LoVo (cell line): ENCODE measurements around the gene BCAR3.
"Not testable (repeated sequence)": the region's sequence is repeated elsewhere in the genome, so short reads cannot be mapped to it uniquely, and the experiment has no call there.

ENCODE experiments used
- DNase-seq: peaks from one replicate; pipeline ENCODE4 v3.0.0-alpha.2; 2016; ENCODE audit warnings: low spot score

BCAR3 gene

DNA sequence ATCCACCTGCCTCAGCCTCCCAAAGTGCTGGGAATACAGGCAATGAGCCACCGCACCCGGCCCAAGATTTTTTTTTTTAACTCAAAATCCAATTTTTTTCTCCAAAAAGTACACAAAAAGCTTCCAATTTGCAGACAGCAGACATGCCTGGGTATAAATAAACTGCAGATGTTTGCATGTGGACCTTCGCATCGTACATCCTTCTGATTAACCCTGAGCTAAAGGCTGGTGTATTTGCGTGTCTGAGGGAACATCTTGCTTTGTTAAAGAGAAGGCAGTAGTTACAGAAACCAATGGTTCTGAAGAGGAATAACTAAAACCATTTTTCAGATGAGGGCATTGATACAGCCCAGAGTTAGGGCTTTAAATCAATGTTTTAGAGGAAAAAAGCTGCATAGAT lies 12.7 kb downstream of the BCAR3 start:
- no peak for DNase-seq

DNA sequence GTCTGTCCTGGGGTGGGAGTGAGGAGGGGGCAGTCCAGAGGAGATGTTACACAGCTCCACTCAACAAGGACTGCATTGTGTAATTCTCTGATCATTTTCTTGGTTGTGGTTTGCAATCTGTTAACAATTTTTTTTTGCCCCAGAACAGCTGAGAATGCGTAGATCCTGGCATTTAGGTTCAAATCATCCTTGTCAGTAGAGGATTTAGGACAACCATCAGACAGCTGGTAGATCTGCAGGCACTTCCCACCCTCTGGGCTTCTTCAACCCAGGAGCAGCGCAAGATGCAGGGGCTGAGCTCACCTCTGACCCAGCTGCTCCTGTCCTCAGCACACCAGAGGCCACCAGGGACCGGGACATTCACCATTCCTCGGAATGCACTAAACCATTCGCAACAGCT lies 13.5 kb downstream of the BCAR3 start:
- DNase-seq = no peak

GRCh38 chr1:93667642-93668041 lies 14.0 kb downstream of the BCAR3 start:
- no peak for DNase-seq

- DNase-seq = no peak
Measured at GRCh38 chr1:93666613-93667384, 14.8 kb downstream of the BCAR3 start.

DNA sequence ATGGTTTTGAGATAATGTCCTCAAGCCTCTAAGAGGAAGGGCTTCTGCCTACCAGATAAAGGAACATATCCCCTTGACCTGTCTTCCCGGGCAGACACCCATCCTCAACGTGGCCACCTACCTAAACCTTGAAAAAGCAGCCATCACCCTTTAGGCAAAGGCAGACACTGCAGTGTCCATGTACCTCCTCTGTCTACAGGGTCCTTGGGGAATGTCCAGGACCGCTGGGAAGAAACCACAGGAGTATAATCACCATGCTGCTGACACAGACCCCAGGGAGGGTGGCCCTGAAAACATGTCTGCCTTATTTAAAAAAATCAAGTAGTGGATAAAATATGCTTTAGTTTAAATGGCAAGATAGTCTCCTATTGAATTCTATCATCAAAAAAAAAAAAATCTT lies 16.6 kb downstream of the BCAR3 start:
- no peak for DNase-seq

GRCh38 chr1:93663208-93663614 lies 18.4 kb downstream of the BCAR3 start:
- no peak for DNase-seq

GRCh38 chr1:93662481-93663207 lies 19.0 kb downstream of the BCAR3 start:
- no peak for DNase-seq

- no peak for DNase-seq
Measured at GRCh38 chr1:93661829-93662474, 19.7 kb downstream of the BCAR3 start.

- not testable (repeated sequence) for DNase-seq
Measured at GRCh38 chr1:93661341-93661740, 20.3 kb downstream of the BCAR3 start.

DNA sequence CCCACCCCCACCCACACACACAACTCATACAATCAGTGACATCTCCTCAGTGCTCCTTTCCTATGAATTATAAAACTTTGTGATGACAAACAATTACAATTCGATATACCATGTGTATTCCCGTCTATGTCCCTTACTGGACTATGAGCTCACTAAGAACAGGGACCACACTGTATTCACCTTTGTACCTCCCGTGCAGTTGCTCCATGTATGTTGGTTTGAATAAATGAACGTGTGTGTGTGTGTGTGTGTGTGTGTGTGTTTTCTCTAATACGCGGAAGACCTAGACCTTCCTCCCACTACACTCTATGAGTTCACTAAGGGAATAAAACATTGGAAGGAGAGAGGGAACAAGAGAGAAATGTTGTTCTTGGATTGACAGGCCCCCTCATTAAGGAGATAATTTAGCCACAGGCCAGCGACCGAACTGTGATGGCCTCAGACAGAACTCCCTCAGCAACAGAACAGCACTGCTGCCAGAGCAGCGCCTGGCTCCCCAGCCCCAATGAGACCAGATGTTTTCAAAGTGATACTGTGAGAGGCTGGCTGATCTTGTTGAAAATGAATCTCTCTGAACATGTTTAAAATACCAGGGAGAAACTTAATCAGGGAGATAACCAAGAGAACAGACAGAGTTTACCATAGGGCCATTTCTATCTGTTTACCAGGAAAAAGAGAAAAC lies 21.7 kb downstream of the BCAR3 start:
- no peak for DNase-seq

- no peak for DNase-seq
Measured at GRCh38 chr1:93658188-93658587, 23.4 kb downstream of the BCAR3 start.

GRCh38 chr1:93656491-93656890 lies 25.1 kb downstream of the BCAR3 start:
- no peak for DNase-seq

GRCh38 chr1:93653656-93654055 lies 28.0 kb downstream of the BCAR3 start:
- DNase-seq = no peak

DNA sequence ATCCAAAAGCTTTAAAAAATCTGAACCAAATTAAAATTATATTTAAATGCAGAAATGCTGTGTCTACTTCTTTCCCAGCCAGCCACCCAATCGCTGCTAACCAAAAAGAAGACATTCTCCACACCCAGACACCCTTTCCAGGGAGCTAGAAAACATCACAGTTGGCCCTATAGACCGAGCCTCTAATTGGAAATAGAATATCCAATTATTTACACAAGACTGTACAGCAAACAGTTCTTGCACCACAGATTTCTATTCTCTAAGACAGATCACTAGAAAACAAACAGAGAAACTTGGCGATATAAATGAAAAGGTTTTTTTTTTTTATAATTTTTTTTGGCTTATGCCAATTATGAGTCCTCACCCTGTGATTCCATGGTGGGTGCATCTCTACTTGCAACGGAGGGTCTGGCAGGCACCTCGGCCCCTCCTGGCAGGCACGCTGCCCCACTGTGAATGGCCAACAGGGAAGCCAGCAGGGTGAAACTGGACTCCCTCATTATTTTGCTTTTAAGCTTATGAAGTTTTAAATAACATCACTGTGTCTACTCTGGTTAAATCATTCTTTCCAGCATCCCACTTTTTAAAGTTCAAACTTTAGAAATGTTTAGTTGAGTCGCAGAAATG lies 29.2 kb downstream of the BCAR3 start:
- DNase-seq = no peak

- no peak for DNase-seq
Measured at GRCh38 chr1:93651695-93652094, 29.9 kb downstream of the BCAR3 start.

DNA sequence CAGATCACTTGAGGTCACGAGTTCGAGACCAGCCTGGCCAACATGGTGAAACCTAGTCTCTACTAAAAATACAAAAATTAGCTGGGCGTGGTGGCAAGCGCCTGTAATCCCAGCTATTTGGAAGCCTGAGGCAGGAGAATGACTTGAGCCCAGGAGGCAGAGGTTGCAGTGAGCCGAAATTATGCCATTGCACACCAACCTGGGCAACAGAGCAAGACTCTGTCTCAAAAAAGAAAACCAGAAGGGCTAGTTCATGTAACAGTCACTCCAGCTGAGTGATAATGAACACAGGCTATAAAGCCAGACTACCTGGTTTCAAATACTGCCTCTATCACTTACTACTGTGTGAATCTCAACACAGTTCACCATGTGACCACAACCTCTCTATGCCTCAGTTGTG lies 31.5 kb downstream of the BCAR3 start:
- not testable (repeated sequence) for DNase-seq

DNA sequence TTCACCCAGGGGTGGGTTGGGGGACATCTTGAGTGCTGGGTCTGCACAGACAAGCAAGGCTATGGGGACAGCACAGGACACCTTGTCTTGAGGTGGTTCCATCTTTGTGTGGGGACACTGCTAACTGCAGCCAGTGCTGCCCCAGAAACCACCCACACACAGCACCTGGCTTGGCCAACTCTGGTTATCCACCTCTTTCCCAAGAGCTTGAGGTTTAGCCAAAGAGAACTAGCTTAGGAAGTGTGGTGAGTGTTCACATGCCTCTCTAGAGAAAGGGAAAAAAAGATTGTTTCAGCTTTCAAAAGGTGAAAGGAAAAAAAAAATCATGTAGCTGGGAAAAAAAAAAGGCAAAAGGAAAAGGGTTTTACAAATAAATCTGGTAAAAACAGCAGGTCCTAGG lies 32.4 kb downstream of the BCAR3 start:
- no peak for DNase-seq

DNA sequence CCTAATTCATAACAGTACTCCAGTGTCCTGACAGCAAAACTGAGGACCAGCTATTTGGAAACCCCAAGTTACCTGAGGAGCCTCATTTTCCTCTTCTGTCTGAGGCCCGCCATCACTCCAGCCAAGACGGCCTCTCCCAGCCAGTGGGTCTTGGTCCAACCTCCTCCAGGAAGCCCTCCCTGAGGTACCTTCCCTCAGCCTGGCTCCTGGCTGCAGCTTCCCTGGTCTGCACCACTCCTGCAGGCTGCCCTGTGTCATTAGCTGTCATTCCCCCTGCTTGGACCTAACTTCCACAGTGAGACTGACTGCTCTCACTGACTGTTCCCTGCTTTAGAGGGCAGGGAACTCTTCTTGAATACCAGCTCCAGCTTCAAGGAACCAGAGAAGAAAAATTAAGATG lies 33.0 kb downstream of the BCAR3 start:
- no peak for DNase-seq

DNA sequence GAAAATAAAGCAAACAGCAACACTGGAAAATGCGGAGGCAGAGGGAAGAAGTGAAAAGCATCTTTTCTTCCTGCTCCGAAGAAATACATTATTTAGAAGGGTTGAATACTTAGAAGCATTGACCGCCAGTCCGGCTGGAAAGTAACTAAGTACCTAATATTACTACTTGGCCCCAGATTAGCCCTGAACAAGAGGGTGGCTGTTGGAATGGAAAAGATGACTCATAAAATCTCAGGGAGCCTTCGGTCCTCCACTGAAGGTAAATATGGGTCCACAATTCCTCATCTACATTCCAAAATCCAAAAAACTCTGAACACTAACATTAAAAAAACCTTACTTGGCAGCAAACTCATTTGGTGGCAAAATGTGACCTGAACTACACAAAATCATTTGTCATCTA lies 40.1 kb downstream of the BCAR3 start:
- DNase-seq = no peak

- no peak for DNase-seq
Measured at GRCh38 chr1:93640656-93641440, 40.8 kb downstream of the BCAR3 start.

GRCh38 chr1:93638981-93639380 lies 42.7 kb downstream of the BCAR3 start:
- DNase-seq = no peak
